Measurements from ENCODE around the gene ZBTB7A. TPM values are rescaled to one million over a fixed set of nuclear protein-coding genes. Genes with fewer than 3 reads are reported as not detected.

The ZBTB7A gene
- total and polyA plus RNA-seq, 12 donors: 4.5 to 77.2 (median 47.1) TPM

DNA sequence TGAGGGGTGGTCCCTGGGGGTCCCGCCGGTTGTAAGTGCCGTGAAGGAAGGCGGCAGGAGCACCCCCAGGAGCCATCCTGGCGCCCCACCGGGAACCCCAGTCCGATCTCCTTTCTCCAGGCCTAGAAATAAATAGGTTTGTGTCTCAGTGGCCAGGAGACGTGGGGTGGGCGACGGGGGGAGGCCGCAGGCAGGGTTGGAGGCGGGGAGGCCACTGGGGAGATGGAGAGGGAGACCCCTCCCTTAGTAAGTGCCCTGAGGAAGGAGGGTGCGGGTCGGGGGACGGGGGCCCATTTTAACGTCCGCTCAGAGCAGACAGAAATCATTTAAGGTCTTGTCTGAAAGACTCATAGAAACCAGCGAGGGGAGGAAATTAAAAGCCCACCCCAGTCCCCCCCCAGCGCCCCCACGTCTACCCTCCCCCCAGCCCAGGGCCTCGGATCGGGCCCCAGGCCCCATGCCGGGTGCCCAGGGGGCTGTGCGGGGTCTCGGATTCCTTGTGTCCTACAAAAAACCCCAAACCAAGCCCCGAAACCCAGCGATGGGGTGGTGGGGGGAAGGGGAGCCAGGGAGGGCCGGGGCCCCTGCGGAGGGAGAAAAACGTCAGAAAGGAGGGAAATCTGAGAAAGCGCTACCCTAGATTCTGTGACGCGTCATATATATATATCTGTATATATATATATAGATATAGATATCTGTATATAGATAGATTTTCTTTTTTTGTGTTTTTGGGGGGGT lies 19.6 kb downstream of the ZBTB7A start:
- Histone ChIP-seq H3K36me3 (replicated peaks in 1 of 2) (peaks cover 0 to 38% of the 10 kb centered on the region in 2 donors), H3K27ac (no peak overlapping the region)
- no peak for DNase-seq

DNA sequence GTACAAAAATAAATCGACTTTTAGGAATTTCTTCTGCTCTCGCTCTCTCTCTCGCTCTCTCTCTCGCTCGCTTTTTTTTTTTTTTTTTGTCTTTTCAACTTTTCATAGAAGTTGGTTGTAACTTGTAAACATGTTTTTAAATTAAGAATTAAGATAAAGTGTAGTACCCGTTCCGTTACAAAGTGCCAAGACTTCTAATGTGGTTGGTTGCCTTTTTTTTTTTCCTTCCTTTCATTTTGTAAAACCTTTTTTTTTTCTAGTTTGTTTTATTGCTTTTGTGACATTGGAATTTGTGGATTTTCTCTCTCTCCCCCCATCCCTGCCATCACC lies 20.4 kb downstream of the ZBTB7A start:
- Histone ChIP-seq H3K4me1 (replicated peaks in 1 of 2) (peaks cover 1 to 2% of the 10 kb centered on the region in 2 donors), H3K9me3 (replicated peaks in 1 of 3) (no peaks in the 10 kb centered on the region), H3K36me3 (replicated peaks in 1 of 2) (peaks cover 0 to 38% of the 10 kb centered on the region in 2 donors), H3K4me3 (no peak overlapping the region), H3K27ac (no peak overlapping the region), H3K27me3 (no peaks in the 10 kb centered on the region)
- no peak for TF ChIP-seq POLR2A (IDR thresholded peaks at IDR 0.05)
- TF ChIP-seq, protein P1, sequence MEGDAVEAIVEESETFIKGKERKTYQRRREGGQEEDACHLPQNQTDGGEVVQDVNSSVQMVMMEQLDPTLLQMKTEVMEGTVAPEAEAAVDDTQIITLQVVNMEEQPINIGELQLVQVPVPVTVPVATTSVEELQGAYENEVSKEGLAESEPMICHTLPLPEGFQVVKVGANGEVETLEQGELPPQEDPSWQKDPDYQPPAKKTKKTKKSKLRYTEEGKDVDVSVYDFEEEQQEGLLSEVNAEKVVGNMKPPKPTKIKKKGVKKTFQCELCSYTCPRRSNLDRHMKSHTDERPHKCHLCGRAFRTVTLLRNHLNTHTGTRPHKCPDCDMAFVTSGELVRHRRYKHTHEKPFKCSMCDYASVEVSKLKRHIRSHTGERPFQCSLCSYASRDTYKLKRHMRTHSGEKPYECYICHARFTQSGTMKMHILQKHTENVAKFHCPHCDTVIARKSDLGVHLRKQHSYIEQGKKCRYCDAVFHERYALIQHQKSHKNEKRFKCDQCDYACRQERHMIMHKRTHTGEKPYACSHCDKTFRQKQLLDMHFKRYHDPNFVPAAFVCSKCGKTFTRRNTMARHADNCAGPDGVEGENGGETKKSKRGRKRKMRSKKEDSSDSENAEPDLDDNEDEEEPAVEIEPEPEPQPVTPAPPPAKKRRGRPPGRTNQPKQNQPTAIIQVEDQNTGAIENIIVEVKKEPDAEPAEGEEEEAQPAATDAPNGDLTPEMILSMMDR (IDR thresholded peaks at IDR 0.05): no peak
- no peak for DNase-seq
- 85 to 88% (median 87%) methylated on average over 7 of the region's 7 CpGs for WGBS, 4 donors
- intact Hi-C loops (cut with DNase I): no loop called here

More for the DNA sequence above, 19.6 kb downstream of the ZBTB7A start:
- H3K4me3 ChIP-seq: no peak overlapping the region
- no peaks in the 10 kb centered on the region for H3K9me3 ChIP-seq (replicated peaks in 1 of 3)
- peaks cover 9 to 10% of the 10 kb centered on the region in 2 donors for H3K4me1 ChIP-seq (replicated peaks in 1 of 2)
- TF ChIP-seq, protein P1 (IDR thresholded peaks at IDR 0.05): no peak
- no peak for TF ChIP-seq POLR2A (IDR thresholded peaks at IDR 0.05)
- intact Hi-C loops (cut with DNase I): no loop called here
- H3K27me3 ChIP-seq: no peaks in the 10 kb centered on the region
- WGBS, 4 donors: 83 to 87% (median 85%) methylated on average over 27 to 33 of the region's 33 CpGs

DNA sequence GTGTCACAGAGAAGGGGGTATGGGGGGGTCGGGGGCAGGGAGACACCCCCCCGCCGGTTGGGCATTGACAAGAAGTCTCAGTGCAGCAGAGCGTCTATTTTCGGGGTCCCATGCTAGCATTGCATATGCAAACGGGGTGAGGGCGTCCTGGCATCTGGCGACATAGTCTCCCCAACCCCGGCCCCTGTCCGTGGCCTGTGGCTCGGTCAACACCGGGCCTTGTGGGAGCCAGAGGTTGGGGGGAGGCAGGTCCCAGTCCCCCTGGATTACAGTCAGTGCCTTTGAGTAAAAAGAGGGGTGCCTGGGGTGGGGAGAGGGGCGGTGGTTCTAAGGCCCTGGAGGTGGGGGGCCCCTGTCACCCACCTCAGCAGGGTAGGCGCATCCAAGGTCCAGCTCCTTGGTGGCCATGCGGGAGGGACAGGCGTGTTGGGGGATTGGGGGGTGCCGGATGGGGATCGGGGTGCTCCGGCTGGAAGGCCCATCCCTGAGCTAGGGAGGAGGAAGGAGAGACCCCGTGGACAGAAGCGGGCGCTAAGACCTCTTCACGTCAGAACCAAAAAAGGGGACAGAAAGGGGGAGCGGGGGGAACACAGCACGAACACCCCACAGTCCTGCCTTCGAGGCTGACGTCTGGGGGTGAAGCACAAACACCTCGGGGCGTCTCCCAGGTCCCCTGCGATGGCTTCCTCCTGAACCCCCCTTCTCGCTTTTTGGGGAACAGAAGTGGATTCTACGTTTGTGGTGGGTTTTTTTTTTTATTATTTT lies 20.9 kb downstream of the ZBTB7A start:
- intact Hi-C loops (cut with DNase I): no loop called here
- 84 to 89% (median 87%) methylated on average over 27 to 32 of the region's 32 CpGs for WGBS, 4 donors
- Histone ChIP-seq H3K4me1 (replicated peaks in 1 of 2) (no peaks in the 10 kb centered on the region), H3K9me3 (replicated peaks in 1 of 3) (no peaks in the 10 kb centered on the region), H3K27ac (no peak overlapping the region), H3K4me3 (no peak overlapping the region), H3K36me3 (replicated peaks in 1 of 2) (peaks cover 0 to 38% of the 10 kb centered on the region in 2 donors), H3K27me3 (no peaks in the 10 kb centered on the region)
- TF ChIP-seq, protein P1 (IDR thresholded peaks at IDR 0.05): no peak
- no peak for TF ChIP-seq POLR2A (IDR thresholded peaks at IDR 0.05)
- no peak for DNase-seq

DNA sequence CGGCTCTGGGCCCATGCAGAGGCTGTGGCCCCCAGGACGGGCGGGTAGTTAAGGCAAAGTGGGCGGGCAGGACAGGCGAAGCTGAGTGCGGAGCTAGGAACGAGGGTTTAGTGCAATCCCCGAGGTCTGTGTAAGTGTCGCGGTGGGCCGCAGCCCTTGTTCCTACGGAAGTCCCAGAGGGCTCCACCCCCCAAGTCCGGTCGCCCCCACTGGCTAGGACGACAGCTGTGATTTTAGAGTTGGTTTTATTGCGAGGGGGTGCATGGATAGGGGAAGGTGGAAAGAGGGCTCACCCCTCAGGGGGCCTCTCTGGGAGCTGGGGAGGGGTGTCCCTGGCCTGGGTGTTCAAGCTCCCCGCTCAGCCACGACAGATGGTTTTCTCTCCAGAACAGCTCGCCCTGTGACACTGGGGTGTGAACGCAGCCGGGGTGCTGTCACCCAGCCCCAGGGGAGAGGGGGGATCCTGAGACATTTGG lies 21.7 kb downstream of the ZBTB7A start:
- intact Hi-C loops (cut with DNase I): no loop called here
- no peak for DNase-seq
- WGBS, 4 donors: 78 to 79% (median 79%) methylated on average over 7 to 21 of the region's 21 CpGs

More for the DNA sequence above, 21.7 kb downstream of the ZBTB7A start:
- H3K4me1 ChIP-seq (replicated peaks in 1 of 2): no peaks in the 10 kb centered on the region
- H3K4me3 ChIP-seq: no peak overlapping the region
- no peak overlapping the region for H3K27ac ChIP-seq
- H3K9me3 ChIP-seq (replicated peaks in 1 of 3): no peaks in the 10 kb centered on the region
- H3K27me3 ChIP-seq: no peaks in the 10 kb centered on the region
- H3K36me3 ChIP-seq (replicated peaks in 1 of 2): peaks cover 0 to 33% of the 10 kb centered on the region in 2 donors
- TF ChIP-seq, protein P1 (IDR thresholded peaks at IDR 0.05): no peak
- TF ChIP-seq POLR2A (IDR thresholded peaks at IDR 0.05): no peak

Measured in adrenal gland (tissue), 12 donors.